Middle frontal gyrus (tissue), 1 donor: ENCODE results near the gene PYHIN1.

Source experiments
- DNase-seq: peaks from one replicate; pipeline ENCODE4 v3.0.0-alpha.2; 2015; ENCODE audit warnings: low spot score; ENCODE audit errors: extremely low spot score

PYHIN1 gene

DNA sequence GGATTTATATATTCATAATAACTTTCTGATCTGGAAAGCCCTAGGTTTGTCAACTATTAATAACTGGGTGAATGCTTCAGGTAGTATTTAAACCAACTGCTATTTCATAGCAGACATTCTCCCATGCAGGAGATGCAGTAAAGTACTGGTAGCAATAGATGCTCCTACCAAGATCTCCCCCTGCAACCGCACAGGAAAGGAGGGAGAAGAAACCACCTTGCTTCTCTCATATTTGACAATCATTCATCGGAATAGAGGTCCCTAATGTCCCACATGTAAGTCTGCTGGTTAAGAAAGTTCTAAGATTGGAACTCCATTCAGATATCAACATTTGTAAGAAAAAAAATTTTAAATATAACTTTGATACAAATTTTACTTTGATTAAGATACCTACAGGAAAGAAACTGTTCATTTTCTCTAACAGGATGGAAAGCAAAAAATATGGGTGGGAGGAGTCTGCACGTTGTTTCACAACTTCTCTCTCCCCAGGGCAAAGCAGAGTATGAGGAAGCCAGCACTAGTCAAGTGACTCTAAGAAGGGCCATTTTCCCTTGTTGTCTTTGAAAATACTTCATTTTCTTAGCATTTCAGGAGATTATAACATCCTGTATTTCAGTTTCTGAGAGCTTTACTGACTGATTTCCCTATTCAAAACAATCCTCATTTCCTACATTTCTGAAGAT lies at the start of gene PYHIN1:
PYHIN1 (plus strand) TSS at position 498 of the 683 bp plus-strand sequence. CDS start 5,359 bp downstream, outside the sequence.
- DNase-seq: no peak

DNA sequence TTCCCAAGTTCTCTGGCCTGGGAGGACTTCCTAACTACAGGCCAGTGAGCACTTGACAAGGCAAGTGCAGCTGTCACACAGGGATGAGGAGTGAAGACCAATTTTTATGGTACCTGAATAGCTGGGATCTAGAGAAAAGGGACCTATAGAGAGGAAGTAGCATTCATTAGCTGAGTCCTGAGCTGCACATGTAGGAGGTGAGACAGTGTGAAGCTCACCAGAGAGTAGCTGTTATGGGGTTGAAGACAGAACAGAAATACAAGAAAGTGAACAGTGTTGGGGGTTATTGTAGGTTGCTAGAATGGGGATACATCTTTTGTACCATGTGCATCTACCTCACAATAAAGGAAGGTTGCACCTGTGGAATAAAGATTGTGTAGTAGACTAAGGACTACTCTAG lies 37.7 kb upstream of the PYHIN1 start:
- DNase-seq: no peak

DNA sequence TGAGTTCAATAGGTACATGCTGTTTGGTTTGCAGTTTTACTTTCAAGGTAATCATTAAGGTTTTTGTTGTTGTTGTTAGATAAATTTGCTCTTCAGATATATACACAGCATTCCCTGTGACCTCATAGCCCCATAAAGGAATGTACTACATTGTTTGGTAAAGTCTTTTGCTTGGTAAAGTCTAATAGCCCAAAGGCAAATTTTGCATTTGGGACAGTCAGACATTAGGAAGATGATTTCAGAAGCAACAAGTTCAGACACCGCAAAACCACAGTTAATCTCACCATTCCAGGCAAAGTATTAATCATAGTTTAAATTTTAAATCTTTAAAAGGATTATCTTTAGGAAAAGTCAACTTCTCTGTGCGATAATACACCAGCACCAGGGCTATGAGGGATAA lies 32.6 kb upstream of the PYHIN1 start:
- no peak for DNase-seq

DNA sequence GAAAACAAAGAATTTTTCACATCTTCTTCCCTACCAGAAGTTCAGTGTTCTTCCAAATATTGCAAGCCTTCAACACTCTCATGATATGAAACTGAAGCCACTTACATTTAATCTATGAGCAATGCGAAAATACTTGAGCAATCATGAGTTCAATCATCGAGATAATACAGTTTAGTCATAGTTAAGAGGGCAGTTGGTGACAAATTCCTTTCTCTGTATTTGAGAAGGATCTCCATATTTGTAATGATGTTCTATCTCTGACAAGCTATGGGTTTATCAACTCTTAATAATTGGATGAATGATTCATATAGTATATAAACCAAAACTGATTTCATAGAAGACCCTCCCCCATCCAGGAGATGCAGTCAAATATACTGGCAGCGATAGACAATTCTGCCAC lies 29.7 kb upstream of the PYHIN1 start:
- DNase-seq: no peak

DNA sequence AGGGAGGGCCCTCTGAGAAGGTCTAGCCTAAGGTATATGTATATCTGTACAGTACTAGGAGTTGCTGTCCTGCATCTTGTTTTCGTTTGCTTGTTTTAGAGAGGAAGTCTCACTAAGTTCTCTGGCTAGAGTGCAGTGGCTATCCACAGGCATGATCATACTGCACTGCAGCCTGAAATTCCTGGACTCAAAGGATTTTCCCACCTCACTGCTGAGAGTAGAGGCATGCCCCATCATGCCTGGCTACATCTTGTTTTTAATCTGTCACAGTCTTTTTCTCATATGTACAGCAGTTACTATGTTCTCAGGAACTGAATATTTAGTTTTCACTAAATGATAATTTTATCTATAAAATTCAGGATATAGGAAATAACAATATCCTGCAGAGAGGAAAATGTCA lies 15.3 kb upstream of the PYHIN1 start:
- no peak for DNase-seq

- DNase-seq: no peak
Measured at GRCh38 chr1:158924677-158925076, 6.7 kb upstream of the PYHIN1 start.

GRCh38 chr1:158930504-158930903 lies 848 bp upstream of the PYHIN1 start:
- no peak for DNase-seq

- DNase-seq: no peak
Measured at GRCh38 chr1:158932171-158932570, 819 bp downstream of the PYHIN1 start.

- no peak for DNase-seq
Measured at GRCh38 chr1:158933621-158934020, 2.3 kb downstream of the PYHIN1 start.

DNA sequence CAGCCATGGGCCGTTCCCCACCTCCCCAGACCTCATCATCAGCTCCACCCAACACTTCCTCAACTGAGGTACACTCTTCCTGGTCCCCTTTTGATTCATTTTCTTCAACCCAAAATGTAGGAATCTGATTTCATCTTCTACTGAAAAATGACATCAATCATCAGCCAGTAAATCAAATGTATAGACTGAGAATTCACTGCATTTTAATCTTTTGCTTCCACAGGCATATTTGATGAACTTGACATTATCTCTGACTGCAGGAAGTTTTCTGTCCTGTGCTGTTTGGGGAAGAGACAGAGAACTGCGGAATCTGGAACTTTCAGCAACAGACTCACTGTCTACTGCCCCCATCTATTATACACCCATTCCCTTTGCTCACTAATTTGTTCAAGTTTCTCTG lies 7.8 kb downstream of the PYHIN1 start:
- no peak for DNase-seq

- DNase-seq: no peak
Measured at GRCh38 chr1:158941317-158941716, 10.0 kb downstream of the PYHIN1 start.

DNA sequence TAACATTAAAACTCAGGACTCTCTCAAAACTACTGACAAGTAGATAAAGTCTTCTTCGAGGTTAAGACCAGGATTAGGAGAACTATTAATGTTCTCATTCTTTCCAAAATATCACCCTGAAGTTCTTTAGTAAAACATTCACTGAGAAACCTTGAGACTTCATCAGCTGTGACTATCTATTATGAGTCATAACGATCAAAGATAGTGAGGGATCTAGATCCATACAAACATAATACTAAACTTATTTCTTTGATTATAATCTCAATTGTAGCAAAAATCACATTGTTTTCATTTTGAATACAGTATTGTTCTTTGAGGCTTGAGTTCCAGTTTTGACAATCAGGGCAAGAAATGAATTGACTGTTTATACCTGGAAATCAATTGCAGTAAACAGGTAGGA lies 11.1 kb downstream of the PYHIN1 start:
- no peak for DNase-seq

GRCh38 chr1:158943059-158943458 lies 11.7 kb downstream of the PYHIN1 start:
- no peak for DNase-seq

GRCh38 chr1:158945061-158945460 lies 13.7 kb downstream of the PYHIN1 start:
- no peak for DNase-seq

GRCh38 chr1:158946785-158947184 lies 15.4 kb downstream of the PYHIN1 start:
- no peak for DNase-seq

- no peak for DNase-seq
Measured at GRCh38 chr1:158951956-158952355, 20.6 kb downstream of the PYHIN1 start.

- DNase-seq: no peak
Measured at GRCh38 chr1:158952416-158952815, 21.1 kb downstream of the PYHIN1 start.

DNA sequence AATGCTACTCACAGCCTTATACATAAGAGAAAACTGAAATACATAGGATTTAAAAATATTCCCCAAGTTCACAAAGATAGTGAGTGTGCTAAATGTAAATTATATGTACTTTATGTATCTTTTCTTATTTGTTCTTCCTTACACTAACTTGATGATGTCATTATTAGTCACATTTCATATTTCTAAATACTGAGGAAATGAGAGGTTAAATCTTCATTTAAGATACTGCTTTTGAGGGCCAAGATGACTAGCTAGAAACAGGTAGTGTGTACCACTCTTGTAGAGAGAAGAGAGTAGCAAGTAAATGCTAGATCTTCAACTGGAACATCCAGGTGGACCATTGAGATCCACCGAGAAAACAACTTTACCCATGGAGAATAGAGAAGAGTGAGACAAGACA lies 29.8 kb downstream of the PYHIN1 start:
- no peak for DNase-seq

DNA sequence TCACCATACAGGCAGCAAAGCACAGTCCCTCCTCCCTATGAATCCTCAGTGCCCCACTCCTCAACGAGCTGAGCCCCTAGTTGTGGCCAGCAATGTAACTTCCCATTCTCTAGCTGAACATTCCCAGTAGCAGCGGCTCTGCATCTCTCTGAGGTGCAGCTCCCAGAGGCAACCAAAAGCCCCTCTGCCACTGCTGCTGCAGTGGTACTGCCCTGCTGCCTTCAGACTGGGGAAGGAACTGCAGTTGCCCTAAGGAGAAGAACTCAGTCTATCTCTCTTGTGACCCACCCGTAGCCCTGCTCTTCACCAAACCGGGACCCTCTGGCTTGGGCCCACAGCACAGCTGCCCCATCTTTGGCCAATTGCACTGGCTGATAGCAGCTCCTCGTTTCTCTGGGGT lies 31.6 kb downstream of the PYHIN1 start:
- DNase-seq: no peak

- no peak for DNase-seq
Measured at GRCh38 chr1:158969166-158969565, 37.8 kb downstream of the PYHIN1 start.

DNA sequence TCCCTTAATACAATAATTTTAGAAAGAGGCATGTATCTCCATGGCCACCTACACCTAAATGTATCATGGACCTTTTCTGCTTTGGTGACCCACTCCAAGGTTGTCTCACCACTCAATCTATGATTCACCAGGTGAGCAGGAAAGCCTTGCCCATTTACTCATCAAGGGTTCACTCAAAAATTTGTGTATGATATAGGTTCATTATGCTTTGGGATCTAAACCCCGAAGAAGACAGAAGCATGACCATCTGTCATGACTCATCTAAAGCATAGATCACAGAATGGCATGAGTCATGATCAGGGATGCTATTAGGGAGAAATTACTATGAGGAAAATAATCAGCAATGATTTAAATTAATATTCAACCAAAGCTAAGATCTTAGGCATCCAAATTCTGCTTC lies 38.5 kb downstream of the PYHIN1 start:
- DNase-seq: no peak

DNA sequence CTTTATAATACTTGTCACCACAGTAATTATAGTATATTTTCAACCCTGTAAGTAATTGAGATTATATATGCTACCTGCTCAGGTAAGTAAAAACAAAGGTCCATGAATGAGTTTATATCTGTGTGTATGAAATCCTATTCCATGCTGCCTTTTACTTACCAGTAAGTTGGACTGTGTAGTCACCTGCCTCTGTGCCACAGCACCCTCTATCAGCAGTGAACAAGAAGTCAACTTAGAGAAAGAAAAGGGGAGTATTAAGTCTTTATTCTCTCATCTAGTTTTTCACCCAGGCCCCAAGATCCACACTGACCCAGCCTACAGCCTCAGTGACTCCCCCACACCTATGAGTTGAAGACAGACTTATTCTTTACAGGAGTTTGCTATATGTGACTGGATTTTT lies 41.5 kb downstream of the PYHIN1 start:
- no peak for DNase-seq

GRCh38 chr1:158976219-158976618 lies 44.9 kb downstream of the PYHIN1 start:
- DNase-seq: no peak

DNA sequence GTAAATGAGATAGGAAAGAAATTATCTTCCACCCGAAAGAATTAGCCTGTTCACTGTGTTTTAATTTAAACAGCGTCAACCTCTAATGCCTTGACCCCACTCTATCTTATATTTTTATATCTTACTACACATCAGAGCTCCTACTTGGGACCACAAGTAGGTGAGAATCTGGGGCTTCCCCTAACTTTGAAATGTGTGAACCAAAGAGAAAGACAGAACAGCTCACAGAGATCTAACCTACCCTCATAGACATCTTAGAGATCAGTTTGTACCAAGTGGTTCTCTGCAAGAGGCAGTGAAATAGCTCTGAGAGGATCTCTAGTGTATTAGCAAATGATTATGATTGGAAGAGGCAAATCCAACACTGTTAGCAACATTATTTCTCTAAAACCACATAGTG lies 47.4 kb downstream of the PYHIN1 start:
- no peak for DNase-seq
